ENCODE results near the gene TTC22.

Gene TTC22

GRCh38 chr1:54811739-54812655 lies 10.9 kb upstream of the TTC22 start:
- TF ChIP-seq CTCF (IDR thresholded peaks at IDR 0.05; ENCODE audit: extremely low read depth, missing control alignments) = no peak

GRCh38 chr1:54811066-54811465 lies 9.9 kb upstream of the TTC22 start:
- no peak for TF ChIP-seq CTCF (IDR thresholded peaks at IDR 0.05; ENCODE audit: extremely low read depth, missing control alignments)
- DNase-seq (ENCODE audit: low spot score) = no peak

More at GRCh38 chr1:54811739-54812655, 10.9 kb upstream of the TTC22 start:
- DNase-seq (ENCODE audit: low spot score) = no peak

- peak; percentile 85 for DNase-seq (ENCODE audit: low spot score)
- TF ChIP-seq CTCF (IDR thresholded peaks at IDR 0.05; ENCODE audit: extremely low read depth, missing control alignments) = peak; percentile 80
These were observed 9.2 kb upstream of the TTC22 start for GRCh38 chr1:54810153-54810942.

GRCh38 chr1:54809496-54810074 lies 8.5 kb upstream of the TTC22 start:
- no peak for DNase-seq (ENCODE audit: low spot score)
- TF ChIP-seq CTCF (IDR thresholded peaks at IDR 0.05; ENCODE audit: extremely low read depth, missing control alignments) = no peak

GRCh38 chr1:54808443-54809207 lies 7.5 kb upstream of the TTC22 start:
- DNase-seq (ENCODE audit: low spot score) = no peak
- no peak for TF ChIP-seq CTCF (IDR thresholded peaks at IDR 0.05; ENCODE audit: extremely low read depth, missing control alignments)

GRCh38 chr1:54807756-54808155 lies 6.6 kb upstream of the TTC22 start:
- no peak for DNase-seq (ENCODE audit: low spot score)

More at GRCh38 chr1:54807756-54808155, 6.6 kb upstream of the TTC22 start:
- no peak for TF ChIP-seq CTCF (IDR thresholded peaks at IDR 0.05; ENCODE audit: extremely low read depth, missing control alignments)
